HEK293T (cell line): ENCODE data around the gene HTR3B.

Experiments
- CTCF ChIA-PET: fragments of 350-600 bp; formaldehyde crosslinking; extraction: SDS; loops from one replicate; lab custom pipeline; 2021; ENCODE audit warnings: antibody characterized with exemption, inconsistent platforms; lab: Yijun Ruan, JAX
- POLR2A ChIA-PET: fragments of 350-600 bp; formaldehyde crosslinking; extraction: SDS; loops from one replicate; lab custom pipeline; 2020; ENCODE audit warnings: antibody characterized with exemption, inconsistent platforms; lab: Yijun Ruan, JAX
- DNase-seq: peaks from one replicate; pipeline ENCODE4 v3.0.0; 2012; ENCODE audit warnings: mixed read lengths; ENCODE audit errors: extremely low spot score
- ARNT ChIP-seq: fragments of 450-650 bp; IDR thresholded peaks from 2 replicates; pipeline ENCODE4 v1.6.1; 2017; ENCODE audit warnings: mild to moderate bottlenecking
- BHLHE40 ChIP-seq: fragments of 450-650 bp; IDR thresholded peaks from 2 replicates; pipeline ENCODE4 v1.6.1; 2016; ENCODE audit warnings: mild to moderate bottlenecking, moderate library complexity, borderline replicate concordance
- CTBP1 ChIP-seq: fragments of 450-650 bp; IDR thresholded peaks from 2 replicates; pipeline ENCODE4 v1.6.1; 2016; ENCODE audit warnings: borderline replicate concordance
- ELF4 ChIP-seq: fragments of 450-650 bp; IDR thresholded peaks from 2 replicates; pipeline ENCODE4 v1.6.1; 2017; ENCODE audit warnings: antibody characterized with exemption
- FOXA1 ChIP-seq: fragments of 450-650 bp; IDR thresholded peaks from 2 replicates; pipeline ENCODE4 v1.6.1; 2016; ENCODE audit warnings: mild to moderate bottlenecking
- FOXK2 ChIP-seq: fragments of 450-650 bp; IDR thresholded peaks from 2 replicates; pipeline ENCODE4 v1.6.1; 2016; ENCODE audit warnings: mild to moderate bottlenecking
- FOXM1 ChIP-seq: fragments of 450-650 bp; IDR thresholded peaks from 2 replicates; pipeline ENCODE4 v1.6.1; 2017; ENCODE audit warnings: mild to moderate bottlenecking, borderline replicate concordance
- HDGF ChIP-seq: fragments of 450-650 bp; IDR thresholded peaks from 2 replicates; pipeline ENCODE4 v1.6.1; 2017; ENCODE audit warnings: antibody characterized with exemption, borderline replicate concordance
- L3MBTL2 ChIP-seq: fragments of 450-650 bp; conservative IDR thresholded peaks from 2 replicates; pipeline ENCODE4 v1.6.1; 2016; ENCODE audit warnings: mild to moderate bottlenecking
- LEF1 ChIP-seq: fragments of 450-650 bp; IDR thresholded peaks from 2 replicates; pipeline ENCODE4 v1.6.1; 2017; ENCODE audit warnings: mild to moderate bottlenecking, borderline replicate concordance
- NFRKB ChIP-seq: fragments of 450-650 bp; IDR thresholded peaks from 2 replicates; pipeline ENCODE4 v1.6.1; 2016; ENCODE audit warnings: mild to moderate bottlenecking, moderate library complexity
- SP1 ChIP-seq: fragments of 450-650 bp; IDR thresholded peaks from 2 replicates; pipeline ENCODE4 v1.6.1; 2017
- SUZ12 ChIP-seq: fragments of 450-650 bp; IDR thresholded peaks from 2 replicates; pipeline ENCODE4 v1.6.1; 2016; ENCODE audit warnings: mild to moderate bottlenecking
- TARDBP ChIP-seq: fragments of 450-650 bp; IDR thresholded peaks from 2 replicates; pipeline ENCODE4 v1.6.1; 2016
- ZNF384 ChIP-seq: fragments of 450-650 bp; IDR thresholded peaks from 2 replicates; pipeline ENCODE4 v1.6.1; 2016
- TF ChIP-seq, protein P1 (sequence below): fragments of 450-650 bp; IDR thresholded peaks from 2 replicates; pipeline ENCODE4 v1.6.1; 2016

Gene HTR3B

DNA sequence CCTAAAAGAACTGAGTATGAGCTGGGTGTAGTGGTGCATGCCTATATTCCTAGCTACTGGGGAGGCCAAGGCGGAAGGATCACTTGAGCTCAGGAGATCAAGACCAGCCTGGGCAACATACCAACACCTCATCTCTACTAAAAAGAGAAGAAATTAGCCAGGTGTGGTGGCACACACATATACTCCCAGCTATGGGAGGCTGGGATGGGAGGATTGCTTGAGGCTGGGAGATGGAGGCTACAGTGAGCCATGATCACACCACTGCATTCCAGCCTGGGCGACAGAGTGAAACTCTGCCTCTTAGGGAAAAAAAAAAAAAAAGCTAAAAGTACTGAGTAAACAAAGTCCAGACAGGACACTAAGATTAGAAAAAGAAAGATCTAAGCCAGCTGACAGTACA, 3.5 kb upstream of the HTR3B start:
- CTCF ChIA-PET = interaction anchor here (0.6 to 0.9 kb wide), 2 partner anchors 150 to 360 kb away, joined by 4 to 6 read pairs; no protein-coding TSS in a partner anchor
- DNase-seq = no peak
- TF ChIP-seq L3MBTL2 (no peak), FOXA1 (no peak), SUZ12 (no peak), LEF1 (no peak), TARDBP (no peak), NFRKB (no peak), CTBP1 (no peak), BHLHE40 (no peak), ARNT (no peak), ZNF384 (no peak)
- TF ChIP-seq, protein P1, sequence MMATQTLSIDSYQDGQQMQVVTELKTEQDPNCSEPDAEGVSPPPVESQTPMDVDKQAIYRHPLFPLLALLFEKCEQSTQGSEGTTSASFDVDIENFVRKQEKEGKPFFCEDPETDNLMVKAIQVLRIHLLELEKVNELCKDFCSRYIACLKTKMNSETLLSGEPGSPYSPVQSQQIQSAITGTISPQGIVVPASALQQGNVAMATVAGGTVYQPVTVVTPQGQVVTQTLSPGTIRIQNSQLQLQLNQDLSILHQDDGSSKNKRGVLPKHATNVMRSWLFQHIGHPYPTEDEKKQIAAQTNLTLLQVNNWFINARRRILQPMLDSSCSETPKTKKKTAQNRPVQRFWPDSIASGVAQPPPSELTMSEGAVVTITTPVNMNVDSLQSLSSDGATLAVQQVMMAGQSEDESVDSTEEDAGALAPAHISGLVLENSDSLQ = no peak
- POLR2A ChIA-PET = no interaction called here

DNA sequence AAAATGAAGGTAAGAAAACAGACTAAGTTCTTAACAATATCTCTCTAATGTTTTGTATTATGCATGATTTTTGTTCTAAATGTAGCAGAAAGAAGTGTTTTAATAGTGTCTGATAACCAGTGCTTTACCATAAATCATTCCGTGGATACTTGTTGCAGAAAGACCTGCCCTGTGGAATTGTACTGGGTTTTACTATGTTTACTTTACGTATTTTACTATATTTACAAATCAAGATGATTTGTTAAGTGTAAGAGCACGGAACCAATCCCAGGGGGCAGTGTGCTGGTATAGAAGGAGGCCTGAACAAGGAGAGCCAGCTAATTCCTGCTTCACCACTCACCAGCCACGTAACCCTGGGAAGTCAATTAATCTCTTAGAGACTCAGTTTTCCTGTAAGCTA, 1.4 kb downstream of the HTR3B start:
- peak; percentile 77 for DNase-seq
- POLR2A ChIA-PET = interaction anchor here (0.6 to 3.0 kb wide), 4 partner anchors 9 to 46 kb away, joined by 3 to 10 read pairs (median 4); no protein-coding TSS in a partner anchor
- CTCF ChIA-PET = interaction anchor here (0.6 to 5.8 kb wide), 8 partner anchors 10 to 385 kb away, joined by 3 to 73 read pairs (median 3); no protein-coding TSS in a partner anchor
- TF ChIP-seq ARNT (peak; percentile 78; the same call in 1 of the 2 replicates), TARDBP (no peak), CTBP1 (peak; percentile 87), ELF4 (no peak), SP1 (no peak), FOXA1 (peak; percentile 91), FOXK2 (0 out of 2 replicates have a peak, but pooled peaks have one; percentile 45), FOXM1 (no peak), NFRKB (no peak)
- TF ChIP-seq, protein P1 = peak; percentile 95

DNA sequence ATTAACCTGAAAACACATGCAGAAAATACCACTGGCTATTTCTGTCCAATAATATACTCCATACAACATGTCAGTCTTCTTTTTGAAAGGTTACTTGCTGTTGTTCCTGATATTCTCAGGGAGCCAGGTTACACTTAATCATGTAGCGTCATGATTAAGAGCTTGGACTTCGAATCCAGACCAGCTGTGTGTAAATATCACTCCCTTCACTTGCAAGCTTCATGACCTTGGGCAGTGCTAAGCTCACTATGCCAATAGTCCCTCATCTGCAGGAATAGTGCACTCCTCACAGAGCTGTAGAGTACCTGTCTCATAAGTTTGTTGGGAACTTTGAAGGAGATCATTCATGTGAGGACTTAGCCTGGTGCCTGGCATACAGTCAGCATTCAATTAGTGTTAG, 1.9 kb downstream of the HTR3B start:
- ChIA-PET POLR2A (interaction anchor here (1.0 to 3.0 kb wide), 4 partner anchors 9 to 45 kb away, joined by 3 to 10 read pairs (median 4); no protein-coding TSS in a partner anchor), CTCF (interaction anchor here (0.6 to 5.8 kb wide), 7 partner anchors 11 to 288 kb away, joined by 3 to 73 read pairs (median 3); no protein-coding TSS in a partner anchor)
- TF ChIP-seq SP1 (no peak), FOXA1 (no peak), SUZ12 (no peak), L3MBTL2 (no peak), HDGF (no peak), TARDBP (no peak), CTBP1 (no peak), ELF4 (no peak), LEF1 (no peak), NFRKB (no peak), ZNF384 (no peak)
- TF ChIP-seq, protein P1 = no peak
- no peak for DNase-seq

DNA sequence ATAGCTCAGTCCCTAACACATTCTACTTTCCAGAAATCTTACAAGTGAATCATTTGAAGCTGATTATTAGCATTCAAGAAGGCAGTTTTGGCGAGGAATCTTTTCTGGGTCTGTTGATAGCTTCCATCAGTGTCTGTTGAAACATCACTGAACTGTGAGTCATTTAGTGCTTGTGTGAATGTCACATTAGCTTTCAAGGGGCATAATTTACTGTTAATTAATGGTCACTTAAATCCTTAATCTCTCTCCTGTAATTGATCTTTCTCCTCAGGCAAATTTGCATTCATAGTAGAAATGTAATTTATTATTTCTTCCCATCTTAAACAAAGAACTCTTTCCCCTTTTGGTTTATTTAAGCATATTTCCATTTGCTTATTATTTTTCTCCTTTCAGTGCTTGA, 2.6 kb downstream of the HTR3B start:
- POLR2A ChIA-PET = interaction anchor here (1.0 to 3.0 kb wide), 4 partner anchors 10 to 44 kb away, joined by 3 to 10 read pairs (median 4); no protein-coding TSS in a partner anchor
- DNase-seq = no peak
- TF ChIP-seq, protein P1 = peak; percentile 76
- no peak for TF ChIP-seq FOXK2
- CTCF ChIA-PET = interaction anchor here (1.0 to 5.8 kb wide), 7 partner anchors 11 to 354 kb away, joined by 3 to 73 read pairs (median 3); no protein-coding TSS in a partner anchor

DNA sequence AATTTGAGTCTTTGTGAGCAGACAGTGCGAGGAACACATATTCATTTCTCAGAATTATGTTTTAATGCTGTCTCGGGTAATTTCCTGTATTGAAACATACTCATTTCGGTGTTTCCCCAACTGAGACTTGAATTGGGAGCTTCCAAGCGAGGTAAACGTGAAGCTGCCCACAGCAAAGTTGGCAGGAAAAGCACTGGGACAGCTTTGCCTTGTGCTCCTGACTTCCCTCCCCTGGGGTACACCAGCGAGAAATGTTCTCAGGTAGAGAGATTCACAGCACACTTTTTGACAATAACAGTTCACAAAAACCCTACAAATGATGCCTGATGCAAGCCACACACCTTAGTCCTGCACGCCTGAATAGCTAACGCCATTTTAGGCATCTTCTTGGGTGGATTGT, 3.1 kb downstream of the HTR3B start:
- CTCF ChIA-PET = interaction anchor here (1.0 to 5.8 kb wide), 3 partner anchors 12 to 353 kb away, joined by 3 to 73 read pairs (median 3); no protein-coding TSS in a partner anchor
- POLR2A ChIA-PET = interaction anchor here (1.8 to 3.0 kb wide), 2 partner anchors 31 to 44 kb away, joined by 4 to 10 read pairs; no protein-coding TSS in a partner anchor
- no peak for DNase-seq
- TF ChIP-seq SP1 (no peak), FOXM1 (no peak), L3MBTL2 (no peak), ZNF384 (no peak), TARDBP (no peak), LEF1 (no peak), ELF4 (no peak), SUZ12 (no peak), CTBP1 (no peak), FOXK2 (no peak), NFRKB (no peak), HDGF (no peak), ARNT (no peak)
- TF ChIP-seq, protein P1 = no peak
